KMS-11 (cell line): Measurements from ENCODE around the gene ABCA4.

Source experiments
- H2AFZ ChIP-seq: fragments of 200-600 bp; sonication (generic); 2 replicates; pipeline ENCODE4 v1.6.1; 2016; ENCODE audit warnings: antibody characterized with exemption, mixed run types, low read depth
- H3K27ac ChIP-seq: fragments of 200-600 bp; sonication (generic); 2 replicates; pipeline ENCODE4 v1.6.1; 2016; ENCODE audit warnings: mild to moderate bottlenecking, mixed run types
- H3K27me3 ChIP-seq: fragments of 200-600 bp; sonication (generic); 2 replicates; pipeline ENCODE4 v1.6.1; 2017; ENCODE audit warnings: mild to moderate bottlenecking, low read depth, mixed run types, moderate library complexity; ENCODE audit not compliant: insufficient read depth
- H3K36me3 ChIP-seq: fragments of 200-600 bp; sonication (generic); 2 replicates; pipeline ENCODE4 v1.6.1; 2017; ENCODE audit warnings: mild to moderate bottlenecking, mixed run types; ENCODE audit not compliant: insufficient read depth
- H3K4me1 ChIP-seq: fragments of 200-600 bp; sonication (generic); 2 replicates; pipeline ENCODE4 v1.6.1; 2016; ENCODE audit warnings: mild to moderate bottlenecking, low read depth, mixed run types; ENCODE audit not compliant: poor library complexity, severe bottlenecking
- H3K4me2 ChIP-seq: fragments of 200-600 bp; sonication (generic); 2 replicates; pipeline ENCODE4 v1.7.0; 2016; ENCODE audit warnings: mild to moderate bottlenecking, mixed run types
- H3K4me3 ChIP-seq: fragments of 200-600 bp; sonication (generic); IDR thresholded peaks from 2 replicates; pipeline ENCODE4 v1.6.1; 2017; ENCODE audit warnings: low read depth, low read length, mixed read lengths; ENCODE audit not compliant: insufficient read depth
- H3K79me2 ChIP-seq: fragments of 200-600 bp; sonication (generic); 2 replicates; pipeline ENCODE4 v1.6.1; 2016; ENCODE audit warnings: low read depth, mixed run types; ENCODE audit not compliant: insufficient read depth
- H3K9ac ChIP-seq: fragments of 200-600 bp; sonication (generic); 2 replicates; pipeline ENCODE4 v1.6.1; 2016; ENCODE audit warnings: mild to moderate bottlenecking, mixed run types
- H4K20me1 ChIP-seq: fragments of 200-600 bp; sonication (generic); 2 replicates; pipeline ENCODE4 v1.6.1; 2016; ENCODE audit warnings: mild to moderate bottlenecking, mixed run types; ENCODE audit not compliant: insufficient read depth
- TF ChIP-seq, protein P1 (sequence below): fragments of 200-600 bp; sonication (generic); conservative IDR thresholded peaks from 2 replicates; pipeline ENCODE4 v1.6.1; 2017; ENCODE audit warnings: low read depth, mild to moderate bottlenecking, antibody characterized with exemption, low read length, moderate library complexity, mixed read lengths

ABCA4 gene

DNA sequence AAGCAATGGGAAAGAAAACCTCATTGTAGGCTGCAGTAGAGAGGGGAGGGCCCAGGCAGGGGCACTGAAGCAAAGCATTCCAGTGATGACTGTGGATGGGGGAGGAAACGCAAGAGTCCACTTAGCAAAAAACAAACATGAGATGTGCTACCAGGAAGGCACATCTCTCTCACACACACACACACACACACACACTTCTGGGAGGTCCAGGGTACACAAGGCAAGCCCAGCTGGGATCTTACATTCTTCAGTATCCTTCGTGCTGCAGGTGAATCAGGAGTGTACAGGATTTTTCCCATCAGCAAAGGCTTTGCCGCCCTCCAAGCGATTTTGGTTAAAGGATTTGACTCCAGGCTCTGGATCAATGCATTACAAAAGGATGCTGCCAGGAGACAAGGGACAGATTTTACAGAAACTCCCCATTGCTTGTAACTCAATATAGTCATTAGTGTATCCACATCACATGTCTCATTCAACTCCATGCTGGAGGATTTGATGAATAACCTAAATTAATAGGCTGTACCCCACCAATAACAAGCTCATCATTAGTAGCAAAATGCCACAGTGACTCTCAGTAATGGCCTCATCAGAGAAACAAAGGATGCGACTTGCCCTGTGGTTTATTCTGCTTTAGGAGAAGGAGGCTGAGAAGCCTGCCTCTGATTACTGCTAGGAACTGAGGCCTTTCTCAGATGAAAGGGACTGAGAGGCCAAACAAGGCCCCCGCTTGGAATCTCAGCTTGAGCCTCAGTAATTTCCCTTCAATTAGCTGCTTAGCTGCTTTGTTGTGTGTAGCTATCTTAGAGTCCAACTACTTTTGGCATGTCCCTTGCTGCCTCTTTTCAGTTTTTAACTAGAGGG lies 41.6 kb downstream of the ABCA4 start:
- no peaks in the 10 kb centered on the region for H4K20me1 ChIP-seq
- TF ChIP-seq, protein P1, sequence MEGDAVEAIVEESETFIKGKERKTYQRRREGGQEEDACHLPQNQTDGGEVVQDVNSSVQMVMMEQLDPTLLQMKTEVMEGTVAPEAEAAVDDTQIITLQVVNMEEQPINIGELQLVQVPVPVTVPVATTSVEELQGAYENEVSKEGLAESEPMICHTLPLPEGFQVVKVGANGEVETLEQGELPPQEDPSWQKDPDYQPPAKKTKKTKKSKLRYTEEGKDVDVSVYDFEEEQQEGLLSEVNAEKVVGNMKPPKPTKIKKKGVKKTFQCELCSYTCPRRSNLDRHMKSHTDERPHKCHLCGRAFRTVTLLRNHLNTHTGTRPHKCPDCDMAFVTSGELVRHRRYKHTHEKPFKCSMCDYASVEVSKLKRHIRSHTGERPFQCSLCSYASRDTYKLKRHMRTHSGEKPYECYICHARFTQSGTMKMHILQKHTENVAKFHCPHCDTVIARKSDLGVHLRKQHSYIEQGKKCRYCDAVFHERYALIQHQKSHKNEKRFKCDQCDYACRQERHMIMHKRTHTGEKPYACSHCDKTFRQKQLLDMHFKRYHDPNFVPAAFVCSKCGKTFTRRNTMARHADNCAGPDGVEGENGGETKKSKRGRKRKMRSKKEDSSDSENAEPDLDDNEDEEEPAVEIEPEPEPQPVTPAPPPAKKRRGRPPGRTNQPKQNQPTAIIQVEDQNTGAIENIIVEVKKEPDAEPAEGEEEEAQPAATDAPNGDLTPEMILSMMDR: no peak
- H3K27me3 ChIP-seq: no peaks in the 10 kb centered on the region
- no peak overlapping the region for H2AFZ ChIP-seq
- H3K79me2 ChIP-seq: no peaks in the 10 kb centered on the region
- no peak overlapping the region for H3K4me3 ChIP-seq
- H3K27ac ChIP-seq: no peak overlapping the region
- H3K36me3 ChIP-seq: no peaks in the 10 kb centered on the region
- H3K4me1 ChIP-seq: no peaks in the 10 kb centered on the region
- no peak overlapping the region for H3K9ac ChIP-seq
- H3K4me2 ChIP-seq: no peak overlapping the region

DNA sequence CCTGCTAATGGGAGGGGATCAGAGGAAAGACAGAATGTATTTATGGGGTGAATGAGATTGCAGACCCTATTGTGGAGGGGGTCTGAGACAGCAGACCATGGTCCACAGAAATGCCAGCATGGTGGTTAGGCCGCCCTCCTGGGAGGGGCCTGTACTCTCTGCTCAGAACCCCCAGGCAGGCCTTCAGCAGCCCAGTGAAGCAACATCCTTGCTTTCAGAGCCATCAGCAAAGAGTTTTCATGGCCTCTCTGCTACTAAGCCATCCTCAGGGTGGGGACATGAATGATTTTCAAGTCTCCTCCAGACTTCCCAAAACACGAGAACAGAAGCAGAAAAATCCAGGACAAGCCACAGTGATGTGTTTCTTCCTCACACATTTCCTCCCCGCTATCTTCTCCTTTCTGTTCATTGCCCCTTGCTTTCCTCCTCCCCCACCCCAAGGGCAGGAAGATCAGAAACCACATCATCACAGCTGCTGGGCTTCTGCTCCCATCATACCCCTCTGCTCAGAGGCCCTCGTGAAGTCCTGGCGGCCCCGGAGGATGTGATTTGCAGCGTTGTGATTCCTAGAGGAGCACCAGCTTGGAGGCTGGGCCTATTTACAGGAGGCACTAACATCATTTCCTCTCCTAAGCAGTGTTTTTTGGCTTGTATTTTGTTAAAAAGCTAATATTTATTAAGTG lies 48.0 kb downstream of the ABCA4 start:
- H3K36me3 ChIP-seq: no peaks in the 10 kb centered on the region
- no peak overlapping the region for H3K27ac ChIP-seq
- no peak overlapping the region for H3K4me2 ChIP-seq
- H3K4me3 ChIP-seq: no peak overlapping the region
- H3K4me1 ChIP-seq: no peaks in the 10 kb centered on the region
- no peak overlapping the region for H3K9ac ChIP-seq
- no peaks in the 10 kb centered on the region for H3K27me3 ChIP-seq
- no peak overlapping the region for H2AFZ ChIP-seq
- H3K79me2 ChIP-seq: no peaks in the 10 kb centered on the region
- TF ChIP-seq, protein P1: no peak
- H4K20me1 ChIP-seq: no peaks in the 10 kb centered on the region

DNA sequence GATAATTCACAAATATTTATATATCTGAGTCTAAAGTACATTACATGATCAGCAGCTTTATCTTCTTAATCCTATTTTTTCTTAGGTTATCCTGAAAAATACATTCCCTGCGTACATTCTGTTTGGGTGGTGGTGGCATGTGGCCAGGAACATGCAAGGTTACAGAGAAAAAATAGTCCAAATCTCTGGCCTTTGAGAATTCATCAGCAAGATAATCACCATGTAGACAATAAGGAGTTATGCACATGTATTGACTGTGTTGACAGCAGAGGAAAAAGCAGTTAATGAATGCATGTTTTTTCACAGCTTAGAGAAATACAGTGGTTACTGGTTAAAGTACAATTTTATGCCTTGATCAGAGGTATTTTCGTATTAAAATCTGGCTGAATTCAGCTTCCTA lies 49.0 kb downstream of the ABCA4 start:
- Histone ChIP-seq H4K20me1 (no peaks in the 10 kb centered on the region), H3K4me1 (no peaks in the 10 kb centered on the region), H3K4me3 (no peak overlapping the region), H3K27ac (no peak overlapping the region), H3K79me2 (no peaks in the 10 kb centered on the region), H3K9ac (no peak overlapping the region), H3K36me3 (no peaks in the 10 kb centered on the region), H3K27me3 (no peaks in the 10 kb centered on the region), H3K4me2 (no peak overlapping the region), H2AFZ (no peak overlapping the region)
- TF ChIP-seq, protein P1: no peak

DNA sequence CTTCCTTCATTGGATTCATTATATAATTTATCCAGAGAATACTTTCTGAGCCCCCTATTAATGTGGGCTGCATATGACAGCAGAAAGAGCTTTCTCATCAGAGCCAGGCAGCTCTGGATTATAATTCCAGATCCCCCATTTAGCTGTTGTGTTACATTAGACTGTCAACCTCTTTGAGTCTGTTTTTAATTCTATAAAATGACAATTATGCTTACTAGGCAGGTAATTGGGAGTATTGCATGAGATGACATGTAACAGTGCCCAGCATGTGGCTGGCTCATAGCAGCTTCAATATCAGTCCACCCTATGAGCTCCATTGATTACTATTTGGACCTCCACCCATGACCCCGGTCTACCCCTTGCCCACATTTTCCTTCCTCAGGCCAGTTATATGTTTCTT lies 49.6 kb downstream of the ABCA4 start:
- H3K4me3 ChIP-seq: no peak overlapping the region
- no peaks in the 10 kb centered on the region for H3K79me2 ChIP-seq
- H3K4me1 ChIP-seq: no peaks in the 10 kb centered on the region
- no peak overlapping the region for H3K9ac ChIP-seq
- H3K4me2 ChIP-seq: no peak overlapping the region
- H3K27ac ChIP-seq: no peak overlapping the region
- H3K27me3 ChIP-seq: no peaks in the 10 kb centered on the region
- H4K20me1 ChIP-seq: no peaks in the 10 kb centered on the region
- TF ChIP-seq, protein P1: no peak
- no peaks in the 10 kb centered on the region for H3K36me3 ChIP-seq
- H2AFZ ChIP-seq: no peak overlapping the region
